ENCODE results near the gene TLCD3B. TPM values are rescaled to one million over a fixed set of nuclear protein-coding genes. Genes with fewer than 3 reads are reported as not detected.

Gene TLCD3B
- total and polyA plus RNA-seq, 9 of the 15 experiments (the other 6 are each of a cell fraction or from before 2014, with no cell fraction given): 0.10 to 0.52 (median 0.23) TPM; not detected in 4

DNA sequence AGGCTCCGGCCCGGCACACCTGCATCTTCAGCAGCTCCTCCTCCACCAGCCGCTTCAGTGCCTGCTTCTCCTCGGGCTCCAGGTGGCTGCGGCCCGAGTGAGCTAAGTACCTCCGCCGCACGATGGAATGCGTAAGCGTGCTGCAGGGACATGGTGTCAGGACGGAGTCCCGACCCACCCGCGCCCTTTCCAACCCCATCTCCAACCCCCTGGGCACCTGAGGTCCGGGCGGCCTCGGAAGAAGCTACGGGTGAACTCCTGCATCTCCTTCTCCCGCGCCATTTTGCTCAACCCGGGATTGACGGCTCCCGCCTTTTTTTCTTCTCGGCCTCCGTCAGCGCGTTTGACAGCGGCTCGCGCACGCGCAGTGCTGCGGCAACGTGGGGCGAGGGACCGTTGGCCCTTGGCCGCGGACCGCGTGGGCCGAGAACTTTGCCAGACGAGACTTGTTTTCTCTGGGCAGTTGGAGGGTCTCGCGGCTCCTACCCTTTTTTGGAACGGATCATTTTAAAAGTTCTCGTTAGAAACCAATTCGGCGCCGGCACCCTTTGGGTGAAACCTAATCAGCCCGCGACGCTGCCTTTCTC lies 35.7 kb downstream of the TLCD3B start, which contains the start of gene HIRIP3 (continued):
- TF ChIP-seq, protein P1, sequence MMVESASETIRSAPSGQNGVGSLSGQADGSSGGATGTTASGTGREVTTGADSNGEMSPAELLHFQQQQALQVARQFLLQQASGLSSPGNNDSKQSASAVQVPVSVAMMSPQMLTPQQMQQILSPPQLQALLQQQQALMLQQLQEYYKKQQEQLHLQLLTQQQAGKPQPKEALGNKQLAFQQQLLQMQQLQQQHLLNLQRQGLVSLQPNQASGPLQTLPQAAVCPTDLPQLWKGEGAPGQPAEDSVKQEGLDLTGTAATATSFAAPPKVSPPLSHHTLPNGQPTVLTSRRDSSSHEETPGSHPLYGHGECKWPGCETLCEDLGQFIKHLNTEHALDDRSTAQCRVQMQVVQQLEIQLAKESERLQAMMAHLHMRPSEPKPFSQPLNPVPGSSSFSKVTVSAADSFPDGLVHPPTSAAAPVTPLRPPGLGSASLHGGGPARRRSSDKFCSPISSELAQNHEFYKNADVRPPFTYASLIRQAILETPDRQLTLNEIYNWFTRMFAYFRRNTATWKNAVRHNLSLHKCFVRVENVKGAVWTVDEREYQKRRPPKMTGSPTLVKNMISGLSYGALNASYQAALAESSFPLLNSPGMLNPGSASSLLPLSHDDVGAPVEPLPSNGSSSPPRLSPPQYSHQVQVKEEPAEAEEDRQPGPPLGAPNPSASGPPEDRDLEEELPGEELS (CRISPR knock-in tag; IDR thresholded peaks at IDR 0.05; ENCODE audit: borderline replicate concordance): 0 out of 2 replicates have a peak, but pooled peaks have one; percentile 76
- TF ChIP-seq MTA3 (IDR thresholded peaks at IDR 0.05; ENCODE audit: borderline replicate concordance) (peak; percentile 63), POLR2G (IDR thresholded peaks at IDR 0.05; ENCODE audit: low read depth, low read length) (peak; percentile 89), NR3C1 (CRISPR knock-in tag; IDR thresholded peaks at IDR 0.05) (0 out of 2 replicates have a peak, but pooled peaks have one; percentile 21), L3MBTL2 (IDR thresholded peaks at IDR 0.05) (peak; percentile 98), MEF2D (tag; conservative IDR thresholded peaks at IDR 0.05; ENCODE audit: low read depth) (no peak), BRD9 (IDR thresholded peaks at IDR 0.05; ENCODE audit: low read depth, partially characterized antibody) (peak; percentile 20), ZNF133 (CRISPR knock-in tag; IDR thresholded peaks at IDR 0.05) (no peak), CEBPG (CRISPR knock-in tag; IDR thresholded peaks at IDR 0.05) (no peak), CEBPG (tag; conservative IDR thresholded peaks at IDR 0.05 in 1 of 2, IDR thresholded peaks at IDR 0.05 in 1 of 2) (0 out of 4 replicates have a peak, but pooled peaks of 1 of the 2 experiments have one; percentile 20)
- TF ChIP-seq, protein P2, sequence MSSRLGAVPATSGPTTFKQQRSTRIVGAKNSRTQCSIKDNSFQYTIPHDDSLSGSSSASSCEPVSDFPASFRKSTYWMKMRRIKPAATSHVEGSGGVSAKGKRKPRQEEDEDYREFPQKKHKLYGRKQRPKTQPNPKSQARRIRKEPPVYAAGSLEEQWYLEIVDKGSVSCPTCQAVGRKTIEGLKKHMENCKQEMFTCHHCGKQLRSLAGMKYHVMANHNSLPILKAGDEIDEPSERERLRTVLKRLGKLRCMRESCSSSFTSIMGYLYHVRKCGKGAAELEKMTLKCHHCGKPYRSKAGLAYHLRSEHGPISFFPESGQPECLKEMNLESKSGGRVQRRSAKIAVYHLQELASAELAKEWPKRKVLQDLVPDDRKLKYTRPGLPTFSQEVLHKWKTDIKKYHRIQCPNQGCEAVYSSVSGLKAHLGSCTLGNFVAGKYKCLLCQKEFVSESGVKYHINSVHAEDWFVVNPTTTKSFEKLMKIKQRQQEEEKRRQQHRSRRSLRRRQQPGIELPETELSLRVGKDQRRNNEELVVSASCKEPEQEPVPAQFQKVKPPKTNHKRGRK (tag; IDR thresholded peaks at IDR 0.05): no peak
- TF ChIP-seq, protein P3, sequence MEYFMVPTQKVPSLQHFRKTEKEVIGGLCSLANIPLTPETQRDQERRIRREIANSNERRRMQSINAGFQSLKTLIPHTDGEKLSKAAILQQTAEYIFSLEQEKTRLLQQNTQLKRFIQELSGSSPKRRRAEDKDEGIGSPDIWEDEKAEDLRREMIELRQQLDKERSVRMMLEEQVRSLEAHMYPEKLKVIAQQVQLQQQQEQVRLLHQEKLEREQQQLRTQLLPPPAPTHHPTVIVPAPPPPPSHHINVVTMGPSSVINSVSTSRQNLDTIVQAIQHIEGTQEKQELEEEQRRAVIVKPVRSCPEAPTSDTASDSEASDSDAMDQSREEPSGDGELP (CRISPR knock-in tag; IDR thresholded peaks at IDR 0.05; ENCODE audit: borderline replicate concordance): peak; percentile 64; the same call in 1 of the 2 replicates

Measured in K562 (cell line).